Measurements from ENCODE around the gene FUS. TPM values are rescaled to one million over a fixed set of nuclear protein-coding genes. Genes with fewer than 3 reads are reported as not detected.

The FUS gene
- polyA plus RNA-seq, 3 donors from 2014 or later, result 73.4 to 169 (median 87.4) TPM

DNA sequence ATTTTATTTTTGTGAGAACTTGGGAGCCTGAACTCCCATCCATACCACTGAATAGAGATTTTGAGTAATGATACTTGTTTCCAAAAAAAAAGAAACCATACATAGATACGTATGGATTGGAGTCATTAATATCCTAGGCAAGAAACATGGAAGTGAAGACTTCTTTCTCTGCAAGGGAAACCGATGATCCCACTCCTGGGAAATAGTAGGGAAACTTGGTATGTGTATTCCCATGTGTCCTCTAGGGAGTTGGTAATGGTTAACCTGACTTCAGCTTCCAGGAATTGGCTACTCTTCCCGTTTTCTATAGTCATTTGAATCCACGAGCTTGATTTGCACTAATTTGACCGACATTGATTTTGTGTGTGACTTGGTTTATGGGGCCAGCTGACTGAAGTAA, 5.4 kb downstream of the FUS start:
- Mint-ChIP-seq H3K36me3 (peaks cover 66 to 86% (median 70%) of the 10 kb centered on the region in 3 donors), H3K27me3 (ENCODE audit: low read depth in 3 of 3) (peaks cover 22 to 71% (median 50%) of the 10 kb centered on the region in 3 donors), H3K27ac (peak overlapping the region; percentile 46 to 86 (median 81)), H3K4me1 (peaks cover 92 to 94% of the 10 kb centered on the region in 2 donors), H3K9me3 (no peaks in the 10 kb centered on the region), H3K4me3 (peak overlapping the region; percentile 66 to 84 (median 79))
- no peak for DNase-seq

DNA sequence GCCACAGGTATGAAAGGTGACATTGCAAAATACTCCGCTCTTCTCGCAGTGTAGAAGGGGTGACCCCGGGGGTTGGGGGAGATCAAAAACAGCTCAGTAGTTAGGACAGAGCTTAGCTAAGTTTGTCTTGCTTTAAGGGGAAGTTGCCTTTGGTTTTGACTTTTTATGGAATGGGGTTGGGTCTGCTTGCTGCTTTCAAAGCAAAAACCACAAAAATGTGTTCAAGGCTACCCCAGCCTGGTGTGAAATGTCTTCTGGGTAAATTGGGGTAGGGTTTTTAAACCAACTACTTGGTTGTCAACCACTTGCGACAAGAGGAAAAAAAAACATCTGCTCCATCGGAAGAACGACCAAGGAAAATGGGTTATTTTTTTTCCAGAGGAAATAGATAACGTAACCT, 6.2 kb downstream of the FUS start:
- Mint-ChIP-seq H3K9me3 (peaks cover 0 to 2% (median 0%) of the 10 kb centered on the region in 6 donors), H3K4me3 (peak overlapping the region; percentile 66 to 84 (median 79)), H3K36me3 (peaks cover 72 to 92% (median 77%) of the 10 kb centered on the region in 3 donors), H3K27me3 (ENCODE audit: low read depth in 3 of 3) (peaks cover 17 to 69% (median 42%) of the 10 kb centered on the region in 3 donors), H3K27ac (peak overlapping the region; percentile 77 to 92 (median 82)), H3K4me1 (peaks cover 99 to 100% of the 10 kb centered on the region in 2 donors)
- DNase-seq, result peak; percentile 37 to 52 (median 47)

DNA sequence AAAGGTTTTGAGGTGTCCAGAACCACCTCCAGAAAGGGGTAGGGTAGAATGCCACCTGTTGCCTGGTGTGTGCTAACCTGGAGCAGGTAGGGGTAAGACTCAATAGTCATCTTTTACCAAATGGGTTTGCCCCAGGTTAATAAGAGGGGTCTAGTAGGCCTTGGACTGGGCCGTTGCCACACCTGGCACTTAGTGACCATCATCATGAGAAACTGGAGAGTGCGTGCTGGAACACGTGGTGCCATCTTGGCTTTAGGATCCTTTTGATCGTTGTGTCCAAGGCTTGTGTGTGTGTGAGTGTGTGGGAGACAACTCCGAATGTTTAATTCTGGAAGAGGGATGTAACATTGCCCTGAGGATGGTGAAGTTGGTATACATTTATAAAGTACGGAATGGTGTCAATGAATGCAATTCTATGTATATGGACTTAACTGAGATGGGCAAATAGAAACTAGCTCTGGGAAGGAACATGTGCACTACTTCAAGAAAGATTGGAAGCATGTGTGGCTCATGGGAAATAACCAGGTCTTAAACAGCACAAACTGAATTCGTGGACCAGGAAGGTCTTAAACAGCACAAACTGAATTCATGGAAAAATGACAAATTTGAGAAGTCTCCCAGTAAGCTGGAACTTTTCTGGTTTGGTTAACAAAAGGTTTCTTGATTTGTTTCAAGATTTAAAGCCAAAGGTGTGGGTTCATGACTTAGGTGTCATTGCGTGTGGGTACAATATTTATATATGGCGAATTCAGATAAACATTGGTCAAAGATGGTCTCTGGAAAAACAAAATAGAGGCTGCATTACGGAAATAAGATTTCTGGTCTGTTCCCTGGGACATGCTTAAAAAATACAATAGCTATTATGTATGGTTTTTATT, 7.2 kb downstream of the FUS start:
- peak overlapping the region; percentile 69 to 84 (median 79) for H3K4me3 Mint-ChIP-seq
- H3K9me3 Mint-ChIP-seq, result peaks cover 0 to 2% (median 0%) of the 10 kb centered on the region in 6 donors
- DNase-seq, result no peak
- peaks cover 14 to 68% (median 38%) of the 10 kb centered on the region in 3 donors for H3K27me3 Mint-ChIP-seq (ENCODE audit: low read depth in 3 of 3)
- peak overlapping the region; percentile 77 to 92 (median 89) for H3K27ac Mint-ChIP-seq
- peaks cover 93 to 100% of the 10 kb centered on the region in 2 donors for H3K4me1 Mint-ChIP-seq
- H3K36me3 Mint-ChIP-seq, result peaks cover 74 to 94% (median 76%) of the 10 kb centered on the region in 3 donors

DNA sequence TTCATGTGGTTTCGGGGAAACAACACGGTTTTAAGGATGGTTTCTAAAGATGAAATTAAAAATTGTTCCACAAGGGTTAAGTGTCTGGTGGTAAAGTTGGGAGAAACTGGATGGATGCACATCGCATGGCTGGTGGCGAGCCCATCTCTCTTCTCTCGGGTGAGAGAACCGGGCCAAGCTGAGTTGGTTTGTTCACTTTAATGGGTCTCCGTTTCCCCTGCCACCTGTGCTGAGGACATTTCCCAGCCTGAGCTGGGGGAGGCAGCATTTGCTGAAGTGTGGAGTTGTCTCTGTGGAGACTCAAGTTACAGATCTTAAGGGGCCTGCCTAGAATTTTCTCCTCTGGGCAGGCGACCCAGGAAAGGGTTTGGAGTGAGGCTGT, 7.9 kb downstream of the FUS start:
- Mint-ChIP-seq H3K27me3 (ENCODE audit: low read depth in 3 of 3) (peaks cover 14 to 66% (median 38%) of the 10 kb centered on the region in 3 donors), H3K36me3 (peaks cover 70 to 92% (median 74%) of the 10 kb centered on the region in 3 donors), H3K27ac (peak overlapping the region; percentile 77 to 92 (median 89)), H3K4me1 (peaks cover 87 to 95% of the 10 kb centered on the region in 2 donors), H3K4me3 (peak overlapping the region; percentile 67 to 84 (median 75)), H3K9me3 (peaks cover 0 to 2% (median 0%) of the 10 kb centered on the region in 6 donors)
- peak in 1 of 3 donors; percentile 10 for DNase-seq

DNA sequence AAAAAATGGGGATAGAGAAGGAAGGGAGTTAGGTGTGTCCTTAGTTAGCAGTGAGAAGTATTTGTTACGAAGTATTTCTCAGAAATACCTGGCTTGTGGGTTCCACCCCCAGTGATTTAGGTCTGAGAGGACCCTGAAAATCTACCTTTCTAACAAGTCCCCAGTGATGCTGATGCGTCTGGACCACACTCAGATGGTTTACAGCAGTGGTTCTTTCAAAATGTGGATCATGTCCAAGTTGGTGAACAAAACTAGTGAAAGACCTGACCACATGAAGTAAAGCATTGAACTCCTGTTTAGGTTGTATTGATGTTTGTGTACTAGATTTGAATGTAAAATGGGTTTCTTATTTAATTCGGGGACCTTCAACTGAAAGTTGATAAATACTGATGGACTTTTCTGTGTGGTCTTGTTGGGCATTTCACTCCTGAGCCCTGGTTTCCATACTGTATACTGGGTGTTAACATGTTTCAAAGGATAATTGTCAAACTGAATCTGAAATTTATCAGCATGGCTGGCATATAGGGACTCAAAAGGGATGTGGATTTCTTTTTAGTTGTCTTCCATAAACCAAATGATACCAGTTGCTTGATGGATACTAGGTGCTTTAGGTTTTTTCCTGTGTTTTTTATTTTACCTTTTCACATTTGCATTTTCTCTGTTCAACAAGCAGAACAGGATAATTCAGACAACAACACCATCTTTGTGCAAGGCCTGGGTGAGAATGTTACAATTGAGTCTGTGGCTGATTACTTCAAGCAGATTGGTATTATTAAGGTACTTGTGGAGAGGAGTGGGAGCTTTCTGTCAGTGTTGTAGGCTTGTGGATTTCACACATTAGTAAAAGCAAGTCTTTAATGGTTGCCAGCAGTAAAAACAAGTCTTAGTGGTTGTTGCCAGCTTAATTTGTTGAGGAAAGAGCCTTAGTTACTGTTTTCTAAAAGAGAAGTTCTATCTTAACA, 8.8 kb downstream of the FUS start:
- Mint-ChIP-seq H3K36me3 (peaks cover 65 to 91% (median 75%) of the 10 kb centered on the region in 3 donors), H3K27me3 (ENCODE audit: low read depth in 3 of 3) (peaks cover 14 to 61% (median 38%) of the 10 kb centered on the region in 3 donors), H3K9me3 (peaks cover 0 to 2% (median 0%) of the 10 kb centered on the region in 6 donors), H3K4me3 (peak overlapping the region; percentile 67 to 84 (median 75)), H3K4me1 (peaks cover 85 to 94% of the 10 kb centered on the region in 2 donors), H3K27ac (peak overlapping the region; percentile 77 to 92 (median 89))
- peak; percentile 55 to 68 (median 63) for DNase-seq

DNA sequence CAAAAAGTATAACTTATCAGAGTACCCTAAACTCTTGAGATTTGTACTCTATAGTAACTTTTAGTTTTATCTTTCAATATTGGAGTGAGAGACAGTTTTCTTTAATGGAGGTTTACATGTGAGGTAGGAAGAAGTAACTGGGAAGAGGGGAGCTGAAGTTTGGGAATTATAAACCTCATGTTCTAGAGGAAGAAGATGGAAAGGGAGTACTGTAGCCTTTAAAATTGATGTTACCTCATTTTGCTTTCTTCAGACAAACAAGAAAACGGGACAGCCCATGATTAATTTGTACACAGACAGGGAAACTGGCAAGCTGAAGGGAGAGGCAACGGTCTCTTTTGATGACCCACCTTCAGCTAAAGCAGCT, 9.5 kb downstream of the FUS start:
- H3K9me3 Mint-ChIP-seq, result peaks cover 0 to 2% (median 0%) of the 10 kb centered on the region in 6 donors
- DNase-seq, result no peak
- peak overlapping the region; percentile 77 to 92 (median 89) for H3K27ac Mint-ChIP-seq
- H3K27me3 Mint-ChIP-seq (ENCODE audit: low read depth in 3 of 3), result peaks cover 15 to 57% (median 37%) of the 10 kb centered on the region in 3 donors
- peak overlapping the region; percentile 67 to 84 (median 75) for H3K4me3 Mint-ChIP-seq
- peaks cover 81 to 93% of the 10 kb centered on the region in 2 donors for H3K4me1 Mint-ChIP-seq
- H3K36me3 Mint-ChIP-seq, result peaks cover 60 to 90% (median 70%) of the 10 kb centered on the region in 3 donors

DNA sequence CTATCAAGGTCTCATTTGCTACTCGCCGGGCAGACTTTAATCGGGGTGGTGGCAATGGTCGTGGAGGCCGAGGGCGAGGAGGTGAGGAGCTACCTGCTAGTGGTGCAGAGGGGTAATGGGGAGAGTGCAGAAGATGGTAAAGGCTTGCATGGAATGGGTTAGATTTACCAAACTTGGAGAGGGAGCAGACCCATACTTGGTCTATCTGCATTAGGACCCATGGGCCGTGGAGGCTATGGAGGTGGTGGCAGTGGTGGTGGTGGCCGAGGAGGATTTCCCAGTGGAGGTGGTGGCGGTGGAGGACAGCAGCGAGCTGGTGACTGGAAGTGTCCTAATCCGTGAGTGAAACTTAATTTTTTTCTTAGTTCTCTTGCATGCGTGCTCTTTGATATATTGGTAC, 10.1 kb downstream of the FUS start:
- peaks cover 12 to 52% (median 32%) of the 10 kb centered on the region in 3 donors for H3K27me3 Mint-ChIP-seq (ENCODE audit: low read depth in 3 of 3)
- peaks cover 59 to 88% (median 65%) of the 10 kb centered on the region in 3 donors for H3K36me3 Mint-ChIP-seq
- no peak for DNase-seq
- H3K4me1 Mint-ChIP-seq, result peaks cover 79 to 92% of the 10 kb centered on the region in 2 donors
- H3K27ac Mint-ChIP-seq, result peak overlapping the region; percentile 77 to 92 (median 89)
- H3K4me3 Mint-ChIP-seq, result peak overlapping the region; percentile 34 to 84 (median 75)
- peaks cover 0 to 2% (median 0%) of the 10 kb centered on the region in 6 donors for H3K9me3 Mint-ChIP-seq

DNA sequence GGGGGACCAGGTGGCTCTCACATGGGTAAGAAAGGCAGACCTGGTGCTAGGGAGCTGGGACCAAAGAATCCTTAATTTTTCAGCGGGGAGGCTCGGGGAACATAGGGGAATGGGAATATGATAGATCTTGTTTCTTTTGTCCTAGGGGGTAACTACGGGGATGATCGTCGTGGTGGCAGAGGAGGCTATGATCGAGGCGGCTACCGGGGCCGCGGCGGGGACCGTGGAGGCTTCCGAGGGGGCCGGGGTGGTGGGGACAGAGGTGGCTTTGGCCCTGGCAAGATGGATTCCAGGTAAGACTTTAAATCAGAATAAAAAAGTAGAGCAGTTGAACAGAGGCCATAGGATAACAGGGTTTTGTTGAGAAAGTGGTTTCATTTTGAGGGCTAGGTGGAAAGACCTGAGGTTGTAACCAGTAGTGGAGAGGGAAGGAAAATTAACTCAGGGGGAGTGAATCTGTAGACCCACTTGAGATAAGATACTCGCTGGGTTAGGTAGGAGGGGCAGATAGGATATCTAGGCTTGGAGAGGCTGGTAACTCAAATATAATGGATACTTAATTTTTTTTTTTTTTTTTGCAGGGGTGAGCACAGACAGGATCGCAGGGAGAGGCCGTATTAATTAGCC, 11.0 kb downstream of the FUS start:
- Mint-ChIP-seq H3K4me3 (peak overlapping the region in 2 of 5 donors; percentile 26 to 41), H3K27me3 (ENCODE audit: low read depth in 3 of 3) (peaks cover 12 to 46% (median 27%) of the 10 kb centered on the region in 3 donors), H3K36me3 (peaks cover 51 to 84% (median 58%) of the 10 kb centered on the region in 3 donors), H3K4me1 (peaks cover 73 to 87% of the 10 kb centered on the region in 2 donors), H3K9me3 (peaks cover 0 to 2% (median 0%) of the 10 kb centered on the region in 6 donors), H3K27ac (peak overlapping the region; percentile 2 to 85 (median 65))
- DNase-seq, result no peak

DNA sequence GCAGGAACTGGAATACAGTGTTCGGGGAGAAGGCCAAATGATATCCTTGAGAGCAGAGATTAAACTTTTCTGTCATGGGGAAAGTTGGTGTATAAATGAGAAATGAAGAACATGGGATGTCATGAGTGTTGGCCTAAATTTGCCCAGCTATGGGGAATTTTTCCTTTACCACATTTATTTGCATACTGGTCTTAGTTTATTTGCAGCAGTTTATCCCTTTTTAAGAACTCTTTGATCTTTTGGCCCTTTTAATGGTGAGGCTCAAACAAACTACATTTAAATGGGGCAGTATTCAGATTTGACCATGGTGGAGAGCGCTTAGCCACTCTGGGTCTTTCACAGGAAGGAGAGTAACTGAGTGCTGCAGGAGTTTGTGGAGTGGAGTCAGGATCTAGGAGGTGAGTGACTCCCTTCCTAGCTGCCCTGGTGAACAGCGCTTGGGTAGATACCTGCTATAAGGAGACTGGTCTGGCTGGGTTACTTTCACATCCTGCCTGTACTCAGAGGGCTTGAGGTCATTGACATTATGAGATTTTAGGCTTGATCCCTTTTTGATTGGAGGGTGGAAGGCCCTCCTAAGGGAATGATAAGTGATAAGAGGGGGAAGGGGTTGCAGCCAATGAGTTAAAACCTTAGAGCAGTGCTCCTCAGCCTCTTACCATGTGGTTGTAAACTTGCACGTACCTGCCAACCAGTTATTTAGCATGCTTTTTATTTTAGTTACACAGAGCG, 11.9 kb downstream of the FUS start:
- H3K4me1 Mint-ChIP-seq, result peaks cover 71 to 87% of the 10 kb centered on the region in 2 donors
- peaks cover 11 to 48% (median 23%) of the 10 kb centered on the region in 3 donors for H3K27me3 Mint-ChIP-seq (ENCODE audit: low read depth in 3 of 3)
- no peak for DNase-seq
- H3K4me3 Mint-ChIP-seq, result peak overlapping the region in 2 of 5 donors; percentile 4 to 38
- H3K27ac Mint-ChIP-seq, result peak overlapping the region; percentile 61 to 77 (median 72)
- H3K36me3 Mint-ChIP-seq, result peaks cover 45 to 74% (median 48%) of the 10 kb centered on the region in 3 donors
- peaks cover 0 to 2% (median 0%) of the 10 kb centered on the region in 6 donors for H3K9me3 Mint-ChIP-seq

DNA sequence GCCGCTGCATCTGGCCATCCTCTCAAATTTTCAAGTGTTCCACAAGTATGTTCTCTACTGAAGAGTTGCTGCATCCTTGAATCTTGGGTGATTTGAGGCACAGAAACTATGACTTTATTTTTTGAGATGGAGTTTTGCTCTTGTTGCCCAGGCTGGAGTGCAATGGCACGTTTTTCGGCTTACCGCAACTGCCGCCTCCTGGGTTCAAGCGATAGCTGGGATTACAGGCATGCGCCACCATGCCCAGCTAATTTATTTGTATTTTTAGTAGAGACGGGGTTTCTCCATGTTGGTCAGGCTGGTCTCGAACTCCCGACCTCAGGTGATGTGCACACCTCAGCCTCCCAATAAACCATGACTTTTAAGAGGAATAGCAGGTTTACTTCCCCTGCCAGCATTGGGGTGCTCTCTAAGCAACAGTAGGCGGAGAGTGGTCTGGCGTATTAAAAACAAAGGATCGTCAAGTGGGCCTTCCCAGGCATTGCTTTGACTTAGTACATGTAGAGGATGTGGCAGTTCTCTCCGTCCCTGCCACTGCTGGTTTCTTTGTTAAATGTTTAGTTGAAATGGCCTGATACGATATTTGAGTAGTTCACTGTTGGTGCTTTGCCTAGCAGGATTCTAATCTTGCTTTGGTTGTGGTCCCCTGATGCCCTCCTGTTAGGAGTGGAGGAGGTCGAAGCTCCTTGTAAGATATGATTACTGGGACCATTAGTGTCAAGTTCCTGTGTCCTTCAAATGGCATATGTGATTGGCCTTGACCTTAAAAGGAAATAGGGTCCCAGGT, 13.1 kb downstream of the FUS start:
- peaks cover 40 to 63% (median 42%) of the 10 kb centered on the region in 3 donors for H3K36me3 Mint-ChIP-seq
- no peak for DNase-seq
- peak overlapping the region; percentile 4 to 85 (median 49) for H3K27ac Mint-ChIP-seq
- peaks cover 9 to 38% (median 18%) of the 10 kb centered on the region in 3 donors for H3K27me3 Mint-ChIP-seq (ENCODE audit: low read depth in 3 of 3)
- H3K9me3 Mint-ChIP-seq, result peaks cover 0 to 2% (median 0%) of the 10 kb centered on the region in 6 donors
- H3K4me3 Mint-ChIP-seq, result no peak overlapping the region
- peaks cover 63 to 83% of the 10 kb centered on the region in 2 donors for H3K4me1 Mint-ChIP-seq

DNA sequence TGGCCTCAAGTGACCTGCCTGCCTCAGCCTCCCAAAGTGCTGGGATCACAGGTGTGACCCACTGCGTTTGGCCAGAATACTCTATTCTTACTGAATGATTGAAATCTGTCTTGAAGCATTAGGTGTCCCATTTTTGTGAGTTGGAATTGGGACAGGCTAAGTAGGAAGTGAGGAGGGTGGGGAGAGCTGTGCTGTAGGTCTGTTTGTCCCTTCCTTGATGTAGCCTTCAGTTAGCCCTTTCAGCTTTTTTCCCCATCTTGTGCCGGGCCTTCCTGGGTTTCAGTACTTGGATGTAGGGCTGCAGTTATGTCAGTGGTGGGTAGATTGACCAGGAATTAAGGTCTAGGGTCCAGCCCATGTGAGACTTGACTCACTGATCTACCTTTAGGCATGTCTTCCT, 13.9 kb downstream of the FUS start:
- Mint-ChIP-seq H3K9me3 (peaks cover 0 to 2% (median 0%) of the 10 kb centered on the region in 6 donors), H3K4me3 (no peak overlapping the region), H3K36me3 (peaks cover 36 to 59% (median 37%) of the 10 kb centered on the region in 3 donors), H3K27ac (peak overlapping the region in 5 of 6 donors; percentile 11 to 62 (median 22)), H3K4me1 (peaks cover 61 to 83% of the 10 kb centered on the region in 2 donors), H3K27me3 (ENCODE audit: low read depth in 3 of 3) (peaks cover 9 to 37% (median 13%) of the 10 kb centered on the region in 3 donors)
- no peak for DNase-seq

Measured in immature natural killer cell (primary cell).